H1 (cell line): ENCODE results near the gene JPH2. TPM values are rescaled to one million over a fixed set of nuclear protein-coding genes. Genes with fewer than 3 reads are reported as not detected.

Experiments
- CTCF ChIA-PET: fragments of 300-600 bp; sonication (Branson Sonifier 250); formaldehyde crosslinking; loops from one replicate; lab custom pipeline; 2021; ENCODE audit not compliant: partially characterized antibody; lab: Charles Lee
- POLR2A ChIA-PET: fragments of 300-600 bp; sonication (Branson Sonifier 250); formaldehyde crosslinking; loops from one replicate; lab custom pipeline; 2021; ENCODE audit warnings: inconsistent platforms; ENCODE audit not compliant: partially characterized antibody; lab: Charles Lee
- DNase-seq, 2 experiments: peaks; one replicate each; pipeline versions ENCODE4 v3.0.0 to v3.0.0-alpha.2; 2010 to 2022; ENCODE audit warnings: low spot score in 2 of 2, low read depth in 1 of 2, mixed read lengths in 1 of 2
- FAIRE-seq: peaks from 2 replicates; lab custom pipeline; 2011; peaks lifted over from hg19 to GRCh38; lab: Jason Lieb, UNC
- H2AFZ ChIP-seq: 2 replicates; pipeline ENCODE4 v1.8.1; 2012; ENCODE audit warnings: low read length, inconsistent platforms
- H2AK5ac ChIP-seq: 2 replicates; pipeline ENCODE4 v1.6.1; 2013; ENCODE audit warnings: low read depth, low read length
- H2BK120ac ChIP-seq: replicated peaks from 2 replicates; pipeline ENCODE3; 2013; ENCODE audit warnings: low read depth, low read length, inconsistent platforms
- H2BK12ac ChIP-seq: 2 replicates; pipeline ENCODE4 v1.6.1; 2013; ENCODE audit warnings: low read depth, low read length
- H2BK15ac ChIP-seq: 2 replicates; pipeline ENCODE4 v1.6.1; 2013; ENCODE audit warnings: low read length
- H2BK20ac ChIP-seq: 2 replicates; pipeline ENCODE4 v1.6.1; 2013; ENCODE audit warnings: low read length
- H2BK5ac ChIP-seq: 2 replicates; pipeline ENCODE4 v1.6.1; 2013; ENCODE audit warnings: low read depth, low read length
- H3K14ac ChIP-seq: 2 replicates; pipeline ENCODE4 v1.6.1; 2013; ENCODE audit warnings: inconsistent platforms; ENCODE audit not compliant: insufficient read length
- H3K18ac ChIP-seq: 2 replicates; pipeline ENCODE4 v1.6.1; 2013; ENCODE audit warnings: low read length; ENCODE audit errors: extremely low read depth
- H3K23ac ChIP-seq: 2 replicates; pipeline ENCODE4 v1.6.1; 2013; ENCODE audit warnings: inconsistent platforms; ENCODE audit not compliant: insufficient read length
- H3K23me2 ChIP-seq: 2 replicates; pipeline ENCODE4 v1.6.1; 2013; ENCODE audit warnings: low read depth, low read length
- H3K27ac ChIP-seq: 2 replicates; pipeline ENCODE4 v1.6.1; 2011; ENCODE audit warnings: low read depth, low read length, inconsistent platforms
- H3K27me3 ChIP-seq, 4 experiments: replicated peaks in 1 of 4; 1 replicate in 1 of 4; 2 replicates in 3 of 4; pipeline versions ENCODE4 v1.6.1 to v1.8.1; 2011 to 2013; ENCODE audit warnings: low read length in 3 of 4, mild to moderate bottlenecking in 3 of 4, inconsistent platforms in 2 of 4, mixed read lengths in 2 of 4, moderate library complexity in 1 of 4; ENCODE audit not compliant: control insufficient read depth in 3 of 4, insufficient read depth in 3 of 4; ENCODE audit errors: extremely low read depth in 1 of 4
- H3K36me3 ChIP-seq, 4 experiments: 2 replicates each; pipeline versions ENCODE4 v1.6.1 to v1.8.1; 2011 to 2013; ENCODE audit warnings: mild to moderate bottlenecking in 4 of 4, low read length in 3 of 4, moderate library complexity in 2 of 4, control low read depth in 1 of 4, inconsistent platforms in 1 of 4; ENCODE audit not compliant: insufficient read depth in 4 of 4, control insufficient read depth in 2 of 4
- H3K4ac ChIP-seq: replicated peaks from 2 replicates; pipeline ENCODE3; 2013; ENCODE audit warnings: low read length, low read depth, mixed read lengths, inconsistent platforms; ENCODE audit not compliant: insufficient read length
- H3K4me1 ChIP-seq, 4 experiments: replicated peaks in 1 of 4; 1 replicate in 1 of 4; 2 replicates in 3 of 4; pipeline versions ENCODE4 v1.6.1 to v1.8.1; 2011 to 2013; ENCODE audit warnings: low read length in 3 of 4, inconsistent platforms in 2 of 4, mixed read lengths in 1 of 4; ENCODE audit not compliant: insufficient read depth in 4 of 4, control insufficient read depth in 3 of 4
- H3K4me2 ChIP-seq, 2 experiments: 2 replicates each; pipeline versions ENCODE4 v1.6.1 to v1.8.1; 2011 to 2013; ENCODE audit warnings: low read depth in 2 of 2, low read length in 2 of 2, control low read depth in 1 of 2, inconsistent platforms in 1 of 2, mild to moderate bottlenecking in 1 of 2; ENCODE audit not compliant: insufficient read depth in 1 of 2
- H3K4me3 ChIP-seq, 4 experiments: fragments of 200-600, 300-600 bp in 1 of 4; sonication (generic), shearing (Covaris generic), sonication (Bioruptor Twin) in 1 of 4; 2 replicates each; pipeline versions ENCODE4 v1.5.1 to v1.8.1; 2011 to 2016; ENCODE audit warnings: low read length in 4 of 4, low read depth in 3 of 4, control low read depth in 2 of 4, inconsistent platforms in 2 of 4, mild to moderate bottlenecking in 2 of 4, mixed read lengths in 1 of 4, moderate library complexity in 1 of 4; ENCODE audit not compliant: insufficient read depth in 2 of 4; ENCODE audit errors: extremely low read depth in 1 of 4
- H3K56ac ChIP-seq: replicated peaks from 2 replicates; pipeline ENCODE3; 2013; ENCODE audit warnings: low read depth, mild to moderate bottlenecking, mixed read lengths, low read length, inconsistent platforms; ENCODE audit not compliant: insufficient read length
- H3K79me1 ChIP-seq: 2 replicates; pipeline ENCODE4 v1.6.1; 2013; ENCODE audit warnings: low read depth, low read length, control low read depth
- H3K79me2 ChIP-seq, 2 experiments: 2 replicates each; pipeline versions ENCODE4 v1.6.1 to v1.8.1; 2012 to 2013; ENCODE audit warnings: low read length in 2 of 2, mild to moderate bottlenecking in 2 of 2, inconsistent platforms in 1 of 2; ENCODE audit not compliant: insufficient read depth in 2 of 2, control insufficient read depth in 1 of 2
- H3K9ac ChIP-seq, 4 experiments: replicated peaks in 1 of 4; 1 replicate in 1 of 4; 2 replicates in 3 of 4; pipeline versions ENCODE4 v1.6.1 to v1.8.1; 2011 to 2013; ENCODE audit warnings: low read depth in 3 of 4, low read length in 3 of 4, control low read depth in 2 of 4, mild to moderate bottlenecking in 2 of 4, moderate library complexity in 2 of 4, inconsistent platforms in 1 of 4; ENCODE audit errors: extremely low read depth in 1 of 4
- H3K9me3 ChIP-seq, 2 experiments: 2 replicates each; pipeline versions ENCODE4 v1.6.1 to v1.8.1; 2012 to 2013; ENCODE audit warnings: mild to moderate bottlenecking in 2 of 2, moderate library complexity in 2 of 2, control low read depth in 1 of 2, inconsistent platforms in 1 of 2, low read depth in 1 of 2, low read length in 1 of 2, mixed read lengths in 1 of 2; ENCODE audit not compliant: insufficient read depth in 2 of 2
- H4K20me1 ChIP-seq, 2 experiments: replicated peaks in 1 of 2; 2 replicates each; pipeline versions ENCODE3 to v1.8.1; 2011 to 2013; ENCODE audit warnings: inconsistent platforms in 2 of 2, low read length in 2 of 2, mild to moderate bottlenecking in 1 of 2; ENCODE audit not compliant: insufficient read depth in 2 of 2, control insufficient read depth in 1 of 2
- H4K5ac ChIP-seq: 2 replicates; pipeline ENCODE4 v1.6.1; 2013; ENCODE audit warnings: low read length, low read depth, mixed read lengths, inconsistent platforms; ENCODE audit not compliant: insufficient read length
- H4K8ac ChIP-seq: 2 replicates; pipeline ENCODE4 v1.8.0; 2013; ENCODE audit warnings: mild to moderate bottlenecking, moderate library complexity, low read length, inconsistent platforms; ENCODE audit not compliant: insufficient read depth; ENCODE audit errors: extremely low read depth
- H4K91ac ChIP-seq: replicated peaks from 2 replicates; pipeline ENCODE3; 2013; ENCODE audit warnings: low read length, mixed read lengths, inconsistent platforms; ENCODE audit not compliant: insufficient read length
- CHD1 ChIP-seq: IDR thresholded peaks from 2 replicates; pipeline ENCODE4 v1.6.1; 2012; ENCODE audit warnings: low read depth, low read length, improper control_type of control experiment
- FOSL1 ChIP-seq: IDR thresholded peaks from 2 replicates; pipeline ENCODE4 v1.6.1; 2011; ENCODE audit warnings: mild to moderate bottlenecking, low read depth, low read length, moderate library complexity; ENCODE audit not compliant: insufficient read depth
- HDAC6 ChIP-seq: IDR thresholded peaks from one replicate; pipeline ENCODE4 v1.7.1; 2012; ENCODE audit warnings: low read depth, mild to moderate bottlenecking, inconsistent platforms, low read length, moderate library complexity
- MAFK ChIP-seq: IDR thresholded peaks from 2 replicates; pipeline ENCODE4 v1.6.1; 2012; ENCODE audit warnings: low read depth, mild to moderate bottlenecking, improper control_type of control experiment, low read length
- SAP30 ChIP-seq: fragments of 300-600 bp; sonication (generic); IDR thresholded peaks from 2 replicates; pipeline ENCODE4 v1.7.1; 2012; ENCODE audit warnings: low read length, moderate library complexity, mild to moderate bottlenecking, inconsistent platforms; ENCODE audit not compliant: insufficient read depth, insufficient replicate concordance
- YY1 ChIP-seq: IDR thresholded peaks from 2 replicates; pipeline ENCODE4 v1.6.1; 2011; ENCODE audit warnings: low read depth, mild to moderate bottlenecking, low read length
- WGBS, 2 experiments: shearing (Covaris generic) in 1 of 2; methylation state at CpG; one replicate each; pipeline versions ENCODE4 v1.1.6 to v1.1.7; 2013 to 2015; ENCODE audit warnings: low lambda C conversion rate in 2 of 2, mixed read lengths in 2 of 2, inconsistent platforms in 1 of 2, low coverage in 1 of 2, missing lambda C conversion rate in 1 of 2; ENCODE audit not compliant: insufficient replicate concordance in 2 of 2, insufficient coverage in 1 of 2, insufficient read length in 1 of 2; ENCODE audit errors: extremely low coverage in 1 of 2, missing lambda C conversion rate in 1 of 2; 5-methylcytosine and 5-hydroxymethylcytosine counted together
- polyA plus RNA-seq, 7 experiments: library from polyadenylated mRNA; depleted of rRNA in 3 of 7; stranded (reverse) in 5 of 7; unstranded in 2 of 7; fragments of >200 nt in 5 of 7; fragments of 200-250 nt in 2 of 7; gene quantifications; 1 replicate in 5 of 7; 2 replicates in 1 of 7; 4 replicates in 1 of 7; pipeline versions ENCODE4 v1.2.1 to v1.2.3, GENCODE V29; 2011 to 2013; ENCODE audit warnings: missing spikeins in 2 of 7, mixed read lengths in 2 of 7
- total RNA-seq: library from RNA; stranded (reverse); fragmentation: NEBNext Ultra II Directional; extraction: Animal tissue kit (Norgen Biotek cat#: 25700); gene quantifications from 2 replicates; pipeline ENCODE4 v1.2.1, GENCODE V29; 2021

The JPH2 gene
- total and polyA plus RNA-seq, 2 of the 8 experiments (the other 6 are each of a cell fraction or from before 2014, with no cell fraction given), result 0.59 to 1.3 TPM

GRCh38 chr20:44196271-44196670, 9.3 kb upstream of the JPH2 start:
- Histone ChIP-seq H4K5ac (no peak overlapping the region), H2BK120ac (no peak overlapping the region), H3K4me1 (no peaks in the 10 kb centered on the region), H2AK5ac (no peak overlapping the region), H3K4me3 (no peak overlapping the region), H3K79me1 (no peaks in the 10 kb centered on the region; the same call in 1 of the 2 replicates), H3K27ac (no peak overlapping the region), H3K18ac (no peak overlapping the region), H3K4ac (no peak overlapping the region), H3K14ac (no peak overlapping the region), H2BK20ac (no peak overlapping the region), H3K9ac (no peak overlapping the region), H2BK12ac (no peak overlapping the region), H3K23ac (no peak overlapping the region), H2BK5ac (no peak overlapping the region), H2AFZ (no peak overlapping the region), H3K36me3 (peaks cover 6 to 43% (median 36%) of the 10 kb centered on the region in 4 experiments), H3K27me3 (no peaks in the 10 kb centered on the region), H4K8ac (no peak overlapping the region), H3K56ac (no peak overlapping the region), H4K20me1 (peaks cover 4 to 5% of the 10 kb centered on the region in 2 experiments), H3K9me3 (no peaks in the 10 kb centered on the region), H3K79me2 (peaks cover 0 to 9% of the 10 kb centered on the region in 2 experiments; a peak in 2 of 4 replicates), H3K4me2 (no peak overlapping the region), H4K91ac (no peak overlapping the region), H3K23me2 (no peaks in the 10 kb centered on the region; the same call in 1 of the 2 replicates), H2BK15ac (no peak overlapping the region)
- TF ChIP-seq FOSL1 (no peak), SAP30 (no peak), MAFK (no peak), HDAC6 (no peak), YY1 (no peak), CHD1 (no peak)
- 91% methylated on average over 2 of the region's 3 CpGs; no CpG with 5 or more reads in 1 of the 2 experiments for WGBS, 2 experiments
- ChIA-PET POLR2A (interaction anchor here (0.8 to 1.6 kb wide), 2 partner anchors 12 to 32 kb away, joined by 3 to 4 read pairs; no protein-coding TSS in a partner anchor), CTCF (interaction anchor here (1.2 to 4.8 kb wide), 3 partner anchors 20 to 192 kb away, joined by 3 to 29 read pairs (median 3); no protein-coding TSS in a partner anchor)
- FAIRE-seq (no peak), DNase-seq (no peak)
